CD4-positive, alpha-beta T cell treated with Interleukin-10 for 1 hour (primary cell): ENCODE data around the gene SGIP1.
"Not testable (repeated sequence)": the region's sequence is repeated elsewhere in the genome, so short reads cannot be mapped to it uniquely, and the experiment has no call there.

Experiments
- DNase-seq: peaks from one replicate; pipeline ENCODE4 v3.0.0-alpha.2; 2020

SGIP1 gene

GRCh38 chr1:66556161-66556611 is 22.2 kb downstream of the SGIP1 start:
- no peak for DNase-seq

GRCh38 chr1:66557157-66557556 is 23.2 kb downstream of the SGIP1 start:
- no peak for DNase-seq

GRCh38 chr1:66559517-66559916 is 25.6 kb downstream of the SGIP1 start:
- no peak for DNase-seq

GRCh38 chr1:66562561-66562960 is 28.6 kb downstream of the SGIP1 start:
- no peak for DNase-seq

- DNase-seq = no peak
Observed at GRCh38 chr1:66563094-66563800, 29.3 kb downstream of the SGIP1 start.

- no peak for DNase-seq
Observed at GRCh38 chr1:66563941-66564630, 30.1 kb downstream of the SGIP1 start.

- DNase-seq = no peak
Observed at GRCh38 chr1:66570196-66570595, 36.2 kb downstream of the SGIP1 start.

GRCh38 chr1:66571789-66572188 is 37.8 kb downstream of the SGIP1 start:
- DNase-seq = no peak

- no peak for DNase-seq
Observed at GRCh38 chr1:66575739-66576138, 41.8 kb downstream of the SGIP1 start.

- no peak for DNase-seq
Observed at GRCh38 chr1:66576645-66577044, 42.7 kb downstream of the SGIP1 start.

GRCh38 chr1:66578841-66579240 is 44.9 kb downstream of the SGIP1 start:
- no peak for DNase-seq

GRCh38 chr1:66580081-66580480 is 46.1 kb downstream of the SGIP1 start:
- no peak for DNase-seq

GRCh38 chr1:66583021-66583420 is 49.1 kb downstream of the SGIP1 start:
- no peak for DNase-seq

GRCh38 chr1:66585002-66585401 is 51.0 kb downstream of the SGIP1 start:
- DNase-seq = no peak

- DNase-seq = no peak
Observed at GRCh38 chr1:66589326-66589725, 55.4 kb downstream of the SGIP1 start.

GRCh38 chr1:66592106-66592507 is 58.2 kb downstream of the SGIP1 start:
- not testable (repeated sequence) for DNase-seq

GRCh38 chr1:66596191-66596590 is 62.2 kb downstream of the SGIP1 start:
- no peak for DNase-seq

GRCh38 chr1:66597500-66597899 is 63.5 kb downstream of the SGIP1 start:
- DNase-seq = no peak

- no peak for DNase-seq
Observed at GRCh38 chr1:66598670-66599069, 64.7 kb downstream of the SGIP1 start.

- no peak for DNase-seq
Observed at GRCh38 chr1:66599346-66599745, 65.4 kb downstream of the SGIP1 start.

- DNase-seq = no peak
Observed at GRCh38 chr1:66599899-66600737, 66.2 kb downstream of the SGIP1 start.

- no peak for DNase-seq
Observed at GRCh38 chr1:66605419-66605997, 71.6 kb downstream of the SGIP1 start.

- no peak for DNase-seq
Observed at GRCh38 chr1:66606362-66607065, 72.6 kb downstream of the SGIP1 start.
